ENCODE measurements around the gene NOX5.

GRCh38 chr15:68994149-68994548, 20.3 kb upstream of the NOX5 start:
- TF ChIP-seq CTCF (IDR thresholded peaks at IDR 0.05) (no peak), POLR2A (IDR thresholded peaks at IDR 0.05) (no peak)
